Measurements from ENCODE around the gene ANKRD13A. TPM values are rescaled to one million over a fixed set of nuclear protein-coding genes. Genes with fewer than 3 reads are reported as not detected.

ANKRD13A gene
- total and polyA plus RNA-seq, 2 of the 13 experiments (the other 11 are each of a cell fraction or from before 2014, with no cell fraction given), result 34.1 to 41.6 TPM

- H3K4me3 ChIP-seq (replicated peaks in 1 of 3; ENCODE audit: insufficient read depth in 1 of 3, low read depth in 2 of 3, low read length in 3 of 3), result no peak overlapping the region
- no peak overlapping the region for H3K4me2 ChIP-seq (ENCODE audit: low read depth, low read length)
- ATAC-seq (no peak), FAIRE-seq (no peak), DNase-seq (ENCODE audit: low spot score) (no peak)
- H2AFZ ChIP-seq (ENCODE audit: low read length), result no peak overlapping the region
- no peak for TF ChIP-seq ADNP (CRISPR knock-in tag; IDR thresholded peaks at IDR 0.05)
- TF ChIP-seq RFX1 (IDR thresholded peaks at IDR 0.05), result no peak
- TF ChIP-seq HOXA5 (CRISPR knock-in tag; IDR thresholded peaks at IDR 0.05), result no peak
- no peak for TF ChIP-seq SOX6 (IDR thresholded peaks at IDR 0.05)
- TF ChIP-seq SOX6 (CRISPR knock-in tag; IDR thresholded peaks at IDR 0.05), result no peak
- no peak for TF ChIP-seq NFE2L2 (IDR thresholded peaks at IDR 0.05; ENCODE audit: low read length)
- no peak for TF ChIP-seq HNRNPL (IDR thresholded peaks at IDR 0.05; ENCODE audit: low read depth, low read length)
- no peak for TF ChIP-seq CREBL2 (CRISPR knock-in tag; IDR thresholded peaks at IDR 0.05; ENCODE audit: borderline replicate concordance)
- no peak for TF ChIP-seq PPARG (CRISPR knock-in tag; conservative IDR thresholded peaks at IDR 0.05)
- no peak for TF ChIP-seq FOXK1 (CRISPR knock-in tag; IDR thresholded peaks at IDR 0.05; ENCODE audit: borderline replicate concordance, low read depth)
- no peak for TF ChIP-seq MTF2 (CRISPR knock-in tag; IDR thresholded peaks at IDR 0.05; ENCODE audit: borderline replicate concordance)
- TF ChIP-seq ZNF782 (CRISPR knock-in tag; IDR thresholded peaks at IDR 0.05; ENCODE audit: borderline replicate concordance), result no peak
- no peak for TF ChIP-seq ZNF251 (CRISPR knock-in tag; IDR thresholded peaks at IDR 0.05)
- no peak for TF ChIP-seq NR2F2 (IDR thresholded peaks at IDR 0.05; ENCODE audit: borderline replicate concordance, low read depth)
- TF ChIP-seq SP4 (CRISPR knock-in tag; IDR thresholded peaks at IDR 0.05), result no peak
- no peak for TF ChIP-seq ZNF484 (CRISPR knock-in tag; IDR thresholded peaks at IDR 0.05; ENCODE audit: borderline replicate concordance, low read depth)
- TF ChIP-seq PAF1 (CRISPR knock-in tag; IDR thresholded peaks at IDR 0.05), result no peak
- no peak overlapping the region for H3K27ac ChIP-seq (ENCODE audit: extremely low read length, insufficient read depth, low read length)
- in situ Hi-C loops (cut with HindIII; ENCODE audit: extremely low pct_ligation_motif_present, low pct_unique_long_range_greater_than_20kb), result no loop called here
- ChIA-PET POLR2A (no interaction called here), CTCF (ENCODE audit: low intra/inter-chr PET ratio, low total read pairs) (no interaction called here)
- H3K9me3 ChIP-seq (ENCODE audit: low read length), result no peaks in the 10 kb centered on the region
- intact Hi-C loops (cut with micrococcal nuclease; ENCODE audit: unreplicated experiment), result no loop called here
- H4K20me1 ChIP-seq (ENCODE audit: insufficient read depth, low read length), result no peaks in the 10 kb centered on the region
- peaks cover 56% of the 10 kb centered on the region for H3K4me1 ChIP-seq (ENCODE audit: insufficient read depth, low read length)
- no peaks in the 10 kb centered on the region for H3K36me3 ChIP-seq (replicated peaks in 1 of 2; ENCODE audit: control insufficient read depth in 1 of 2, insufficient read depth in 2 of 2, low read length in 2 of 2)
- 100% methylated on average over 1 of the region's 1 CpG for WGBS (ENCODE audit: low lambda C conversion rate)
- no TSS peak for BruUV-seq (replicated peaks)
- H3K9ac ChIP-seq (ENCODE audit: insufficient read depth, low read depth, low read length), result no peak overlapping the region
- H3K27me3 ChIP-seq (ENCODE audit: control insufficient read depth in 1 of 2, insufficient read depth in 2 of 2, low read length in 2 of 2), result no peaks in the 10 kb centered on the region
- H3K79me2 ChIP-seq (ENCODE audit: insufficient read depth, low read length), result no peaks in the 10 kb centered on the region
Observed at GRCh38 chr12:110075880-110076279, 76.7 kb downstream of the ANKRD13A start.

All from HepG2 (cell line).